ENCODE data around the gene KAT8.

KAT8 gene

GRCh38 chr16:31108794-31109558, 8.5 kb upstream of the KAT8 start:
- DNase-seq, result no peak

- DNase-seq, result no peak
Measured at GRCh38 chr16:31109622-31110021, 7.8 kb upstream of the KAT8 start.

GRCh38 chr16:31110106-31111034, 7.1 kb upstream of the KAT8 start:
- DNase-seq, result no peak

- no peak for DNase-seq
Measured at GRCh38 chr16:31111881-31112466, 5.5 kb upstream of the KAT8 start.

- DNase-seq, result no peak
Measured at GRCh38 chr16:31112711-31113110, 4.8 kb upstream of the KAT8 start.

- no peak for DNase-seq
Measured at GRCh38 chr16:31113121-31114120, 4.0 kb upstream of the KAT8 start.

GRCh38 chr16:31114468-31114867, 3.0 kb upstream of the KAT8 start:
- DNase-seq, result no peak

GRCh38 chr16:31118223-31119155, 1.0 kb downstream of the KAT8 start:
- no peak for DNase-seq

GRCh38 chr16:31120129-31120528, 2.7 kb downstream of the KAT8 start:
- DNase-seq, result no peak

GRCh38 chr16:31125844-31126243, 8.4 kb downstream of the KAT8 start:
- DNase-seq, result no peak

- no peak for DNase-seq
Measured at GRCh38 chr16:31127182-31127581, 9.7 kb downstream of the KAT8 start.

- no peak for DNase-seq
Measured at GRCh38 chr16:31128711-31129567, 11.5 kb downstream of the KAT8 start.

- no peak for DNase-seq
Measured at GRCh38 chr16:31129568-31130335, 12.3 kb downstream of the KAT8 start.

- DNase-seq, result no peak
Measured at GRCh38 chr16:31130336-31130891, 12.9 kb downstream of the KAT8 start.

GRCh38 chr16:31130899-31131298, 13.4 kb downstream of the KAT8 start:
- DNase-seq, result no peak

- DNase-seq, result no peak
Measured at GRCh38 chr16:31131416-31131815, 14.0 kb downstream of the KAT8 start.

GRCh38 chr16:31131841-31132271, 14.4 kb downstream of the KAT8 start:
- DNase-seq, result no peak

- DNase-seq, result no peak
Measured at GRCh38 chr16:31132303-31132979, 15.0 kb downstream of the KAT8 start.
